HG03135 (cell line): ENCODE data around the gene SCAMP4.
A peak's percentile ranks its signal among the peaks of the same experiment; 100 is the strongest.

Experiments used
- ATAC-seq: cut with Tn5 transposase; IDR thresholded peaks from one replicate; pipeline ENCODE4 v1.9.1; 2021; ENCODE audit warnings: mild to moderate bottlenecking, moderate library complexity; ENCODE audit not compliant: unreplicated experiment

Gene SCAMP4

DNA sequence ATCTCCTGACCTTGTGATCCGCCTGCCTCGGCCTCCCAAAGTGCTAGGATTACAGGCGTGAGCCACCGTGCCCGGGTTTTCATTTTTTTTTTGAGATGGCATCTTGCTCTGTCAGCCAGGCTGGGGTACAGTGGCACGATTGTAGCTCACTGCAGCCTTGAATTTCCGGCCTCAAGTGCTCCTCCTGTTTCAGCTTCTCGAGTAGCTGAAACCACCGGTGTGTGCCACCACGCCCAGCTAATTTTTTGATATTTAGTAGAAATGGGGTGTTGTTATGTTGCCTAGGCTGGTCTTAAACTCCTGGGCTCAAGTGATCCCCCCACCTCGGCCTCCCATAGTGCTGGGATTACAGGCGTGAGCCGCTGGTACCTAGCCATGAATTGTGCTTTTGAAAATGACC, 5.9 kb downstream of the SCAMP4 start:
- ATAC-seq = no peak

DNA sequence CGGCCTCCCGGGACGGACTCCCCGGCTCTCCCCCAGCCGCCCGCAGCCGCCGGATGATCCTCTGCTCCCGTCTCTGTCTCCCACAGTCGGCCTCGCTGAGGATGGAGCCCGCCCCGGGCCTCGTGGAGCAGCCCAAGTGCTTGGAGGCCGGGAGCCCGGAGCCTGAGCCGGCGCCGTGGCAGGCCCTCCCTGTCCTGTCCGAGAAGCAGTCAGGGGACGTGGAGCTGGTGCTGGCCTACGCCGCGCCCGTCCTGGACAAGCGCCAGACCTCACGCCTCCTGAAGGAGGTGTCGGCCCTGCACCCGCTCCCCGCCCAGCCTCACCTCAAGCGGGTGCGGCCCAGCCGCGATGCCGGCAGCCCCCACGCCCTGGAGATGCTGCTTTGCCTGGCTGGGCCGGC, 6.8 kb downstream of the SCAMP4 start:
- no peak for ATAC-seq

DNA sequence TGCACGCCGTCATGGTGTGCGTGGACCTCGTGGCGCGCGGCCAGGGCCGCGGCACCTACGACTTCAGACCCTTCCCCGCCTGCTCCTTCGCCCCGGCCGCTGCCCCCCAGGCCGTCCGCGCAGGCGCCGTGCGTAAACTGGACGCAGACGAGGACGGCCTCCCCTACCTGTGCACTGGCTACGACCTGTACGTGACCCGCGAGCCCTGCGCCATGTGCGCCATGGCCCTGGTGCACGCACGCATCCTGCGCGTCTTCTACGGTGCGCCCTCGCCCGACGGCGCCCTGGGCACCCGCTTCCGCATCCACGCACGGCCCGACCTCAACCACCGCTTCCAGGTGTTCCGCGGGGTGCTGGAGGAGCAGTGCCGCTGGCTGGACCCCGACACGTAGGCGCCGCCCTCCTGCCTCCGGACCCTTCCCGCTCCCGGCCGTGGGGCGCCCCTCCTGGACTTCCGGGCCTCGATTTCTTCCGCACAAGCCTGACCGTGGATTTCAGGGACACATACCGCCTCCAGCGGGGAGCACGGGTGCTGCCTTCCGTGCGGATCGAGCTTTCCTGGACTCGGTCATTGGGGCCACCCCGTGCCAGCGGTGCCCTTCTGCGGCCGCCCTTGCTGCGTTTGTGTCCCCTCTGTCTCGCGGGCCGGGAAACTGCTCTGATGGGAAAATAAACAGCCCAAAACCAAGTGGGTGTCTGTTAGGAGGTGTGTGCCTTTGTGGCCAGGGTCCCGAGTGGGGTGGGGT, 7.7 kb downstream of the SCAMP4 start:
- no peak for ATAC-seq

DNA sequence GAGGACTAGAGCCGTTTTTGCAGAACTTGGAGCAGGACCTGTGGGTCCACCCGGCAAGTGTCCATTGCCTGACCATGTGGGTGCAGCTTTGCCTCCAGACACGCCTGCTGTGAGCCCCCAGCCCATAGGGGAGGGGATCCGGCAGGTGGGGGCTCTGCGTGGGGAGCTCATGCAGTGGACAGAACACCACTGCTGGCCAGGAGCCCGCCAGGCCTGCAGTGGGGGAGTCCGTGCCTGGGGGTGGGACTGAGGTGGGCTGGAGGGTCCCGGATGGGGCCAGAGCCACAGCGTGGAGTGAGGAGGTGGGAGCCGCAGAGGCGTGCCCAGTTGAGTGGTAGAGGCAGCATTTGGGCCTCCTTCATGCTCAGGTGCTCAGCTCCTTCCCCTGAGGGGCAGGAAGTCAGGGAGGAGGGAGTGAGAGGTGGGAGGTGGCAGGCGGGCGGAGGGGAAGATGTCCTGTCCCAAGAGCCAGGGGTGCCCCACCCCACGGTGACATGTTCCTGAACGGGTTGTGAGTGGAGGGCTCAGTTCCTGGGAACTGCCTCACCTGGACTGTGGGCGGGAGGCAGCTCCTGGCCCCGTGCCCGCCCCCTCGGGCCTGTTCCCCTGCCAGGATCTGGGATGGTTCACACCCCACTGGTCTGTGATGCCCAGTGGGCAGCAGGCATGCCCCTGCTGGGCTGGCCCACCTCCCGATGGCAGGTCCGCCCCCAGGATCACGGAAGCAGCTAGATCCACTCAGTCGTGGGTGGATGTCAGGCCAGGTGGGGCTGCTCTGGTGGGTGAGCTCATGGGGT, 8.8 kb downstream of the SCAMP4 start:
- ATAC-seq = no peak

DNA sequence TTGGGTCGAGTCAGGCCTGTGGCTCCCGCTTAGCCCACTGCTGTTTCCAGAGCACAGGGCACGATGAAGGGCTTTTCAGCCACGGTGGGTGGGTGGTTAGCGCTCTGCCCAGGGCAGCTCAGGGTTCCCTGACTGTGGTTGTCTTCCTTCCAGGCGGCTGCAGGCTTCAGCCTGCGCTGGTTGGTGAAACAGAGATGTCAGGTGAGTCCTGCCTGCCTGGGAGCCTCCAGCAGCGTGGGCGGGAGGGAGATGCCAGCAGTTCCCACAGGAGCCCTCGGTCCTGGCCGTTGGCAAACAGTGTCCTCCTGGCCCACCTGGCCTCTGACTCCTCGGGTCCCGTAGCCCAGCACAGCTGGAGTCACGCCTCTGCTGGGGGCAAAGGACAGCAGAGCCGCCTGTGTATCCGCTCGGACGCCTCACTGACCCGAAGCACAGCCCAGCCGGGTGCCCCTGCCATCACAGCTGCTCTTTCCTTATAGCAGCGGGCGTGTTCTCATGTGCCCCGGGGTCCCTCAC, 9.7 kb downstream of the SCAMP4 start:
- ATAC-seq = no peak

DNA sequence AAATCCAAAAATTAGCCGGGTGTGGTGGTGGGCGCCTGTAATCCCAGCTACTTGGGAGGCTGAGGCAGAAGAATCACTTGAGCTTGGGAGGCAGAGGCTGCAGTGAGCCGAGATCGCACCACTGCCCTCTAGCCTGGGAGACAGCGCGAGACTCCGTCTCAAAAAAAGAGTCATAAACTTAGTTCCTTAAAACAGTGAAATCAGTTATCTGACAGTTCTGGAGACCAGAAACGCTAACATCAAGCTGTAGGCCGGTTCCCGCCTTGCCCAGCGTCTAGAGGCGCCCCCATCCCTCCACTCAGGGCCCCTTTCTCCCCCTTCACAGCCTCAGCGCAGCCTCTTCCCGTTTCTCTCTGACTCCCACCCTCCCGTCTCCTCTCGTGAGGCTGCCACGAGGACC, 11.9 kb downstream of the SCAMP4 start:
- no peak for ATAC-seq

DNA sequence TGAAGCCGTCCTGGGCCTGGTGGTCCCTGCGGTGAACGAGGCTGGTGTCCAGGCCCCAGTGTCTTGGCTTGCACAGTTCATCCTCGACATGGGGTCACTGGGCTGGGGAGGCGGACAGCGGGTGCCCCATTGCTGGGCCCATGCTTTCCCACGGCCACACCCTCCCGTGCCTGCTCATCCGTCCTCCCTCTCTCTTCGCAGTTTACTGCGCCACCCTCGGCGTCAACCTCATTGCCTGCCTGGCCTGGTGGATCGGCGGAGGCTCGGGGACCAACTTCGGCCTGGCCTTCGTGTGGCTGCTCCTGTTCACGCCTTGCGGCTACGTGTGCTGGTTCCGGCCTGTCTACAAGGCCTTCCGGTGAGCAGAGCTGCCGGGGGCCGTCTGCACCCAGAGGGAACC, 12.7 kb downstream of the SCAMP4 start:
- ATAC-seq = no peak

DNA sequence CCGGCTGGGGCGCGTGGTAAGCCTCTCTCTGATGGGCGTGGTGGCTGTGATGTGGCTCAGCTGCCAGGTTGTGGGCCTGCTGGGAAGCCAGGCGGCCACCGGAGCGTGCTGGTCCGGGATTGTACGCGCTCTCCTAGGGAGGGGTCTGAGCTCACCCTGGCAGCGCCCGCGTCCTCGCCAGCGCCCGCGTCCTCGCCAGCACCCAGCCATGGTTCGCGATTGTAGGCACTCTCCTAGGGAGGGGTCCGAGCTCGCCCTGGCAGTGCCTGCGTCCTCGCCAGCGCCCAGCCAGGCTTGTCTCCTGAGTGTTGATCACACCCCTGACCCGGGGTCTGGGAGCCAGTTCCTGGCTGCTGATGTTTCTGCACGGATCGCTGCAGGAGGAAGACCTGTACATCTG, 13.8 kb downstream of the SCAMP4 start:
- ATAC-seq = no peak

DNA sequence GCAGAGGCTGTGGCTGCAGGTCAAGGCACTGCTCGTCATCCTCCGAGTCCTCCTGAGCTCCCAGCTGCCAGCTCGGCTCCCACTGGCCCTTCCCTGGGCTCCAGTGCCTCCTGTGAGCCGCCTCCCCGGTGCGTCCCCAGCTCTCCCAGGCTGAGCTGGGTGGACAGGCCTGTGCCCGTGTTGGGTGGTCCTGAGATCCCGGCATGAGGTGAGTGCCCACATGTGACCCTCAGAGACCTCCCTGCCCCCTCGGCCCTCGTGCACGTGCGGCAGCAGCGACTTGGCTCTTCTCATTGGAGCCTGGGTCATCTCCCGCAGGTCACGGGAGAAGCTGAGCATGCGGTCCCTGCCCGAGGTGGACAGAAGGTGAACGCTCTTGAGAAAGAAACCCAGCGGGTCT, 15.4 kb downstream of the SCAMP4 start:
- no peak for ATAC-seq

DNA sequence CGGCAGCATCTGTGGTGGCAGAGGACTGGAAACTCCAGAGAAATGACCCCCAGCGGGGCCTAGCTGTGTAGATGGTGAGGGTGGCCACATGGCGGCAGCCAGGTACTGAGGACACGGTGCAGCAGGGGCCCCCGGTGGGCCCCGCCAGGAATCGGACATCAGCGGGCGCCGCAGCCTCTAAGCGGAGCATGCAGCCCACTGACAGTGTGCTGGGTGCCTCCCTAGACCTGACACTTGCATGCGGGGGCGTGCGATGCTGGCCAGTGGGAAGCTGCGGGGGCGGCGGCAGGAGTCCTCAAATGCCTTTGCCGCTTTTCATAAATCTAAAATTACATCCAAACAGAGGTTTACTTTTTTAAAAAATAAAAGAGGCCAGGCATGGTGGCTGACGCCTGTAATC, 16.1 kb downstream of the SCAMP4 start:
- no peak for ATAC-seq

DNA sequence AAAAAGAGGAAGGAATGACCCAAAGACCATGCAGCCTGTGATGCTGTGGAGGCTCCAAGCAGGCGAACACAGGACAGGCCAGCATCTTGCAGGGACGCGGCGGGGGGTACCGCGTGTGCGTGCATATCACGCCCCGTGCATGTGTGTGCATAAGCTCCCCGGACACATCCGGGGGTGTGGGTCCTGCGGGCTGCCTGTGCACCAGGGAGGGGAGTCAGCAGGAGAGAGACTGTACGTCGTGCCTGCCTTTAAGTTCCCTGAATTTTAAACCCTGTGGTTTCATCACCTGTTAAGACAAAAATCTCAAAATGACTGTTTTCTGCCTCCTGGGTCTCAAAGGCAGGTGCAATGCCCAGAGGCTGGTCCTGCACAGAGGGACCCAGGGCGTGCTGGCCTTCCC, 16.6 kb downstream of the SCAMP4 start:
- ATAC-seq = no peak

DNA sequence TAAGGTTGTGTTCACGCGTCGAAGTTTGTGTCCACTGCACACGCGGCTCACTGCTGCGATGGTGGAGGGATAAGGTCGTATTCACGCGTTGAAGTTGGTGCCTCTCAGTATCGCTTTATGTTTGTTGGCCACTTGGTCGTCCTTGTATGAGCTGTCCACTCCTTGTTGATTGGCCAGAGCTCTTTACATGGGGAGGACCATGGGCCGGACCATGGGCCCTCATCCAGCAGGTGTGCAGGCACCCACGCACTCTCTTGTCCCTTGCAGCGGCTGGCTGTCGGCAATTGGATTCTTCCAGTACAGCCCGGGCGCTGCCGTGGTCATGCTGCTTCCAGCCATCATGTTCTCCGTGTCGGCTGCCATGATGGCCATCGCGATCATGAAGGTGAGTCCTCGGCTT, 17.6 kb downstream of the SCAMP4 start:
- no peak for ATAC-seq

DNA sequence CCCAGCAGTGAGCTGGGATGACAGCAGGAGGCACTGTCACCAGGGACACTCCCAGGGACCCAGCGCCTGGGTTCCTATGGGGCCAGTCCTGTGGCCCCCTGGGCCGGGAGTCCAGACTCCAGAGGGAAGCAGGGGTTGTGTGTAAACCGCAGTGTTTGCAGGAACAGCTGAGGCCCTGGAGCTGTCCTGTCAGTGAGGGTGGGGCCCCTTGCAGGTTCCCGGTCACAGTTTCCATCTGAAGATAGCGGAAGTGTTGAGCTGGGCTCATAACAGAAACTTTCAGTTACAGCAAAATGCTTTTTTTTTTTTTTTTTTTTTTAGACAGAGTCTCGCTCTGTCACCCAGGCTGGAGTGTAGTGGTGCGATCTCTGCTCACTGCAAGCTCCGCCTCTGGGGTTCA, 18.1 kb downstream of the SCAMP4 start:
- no peak for ATAC-seq

DNA sequence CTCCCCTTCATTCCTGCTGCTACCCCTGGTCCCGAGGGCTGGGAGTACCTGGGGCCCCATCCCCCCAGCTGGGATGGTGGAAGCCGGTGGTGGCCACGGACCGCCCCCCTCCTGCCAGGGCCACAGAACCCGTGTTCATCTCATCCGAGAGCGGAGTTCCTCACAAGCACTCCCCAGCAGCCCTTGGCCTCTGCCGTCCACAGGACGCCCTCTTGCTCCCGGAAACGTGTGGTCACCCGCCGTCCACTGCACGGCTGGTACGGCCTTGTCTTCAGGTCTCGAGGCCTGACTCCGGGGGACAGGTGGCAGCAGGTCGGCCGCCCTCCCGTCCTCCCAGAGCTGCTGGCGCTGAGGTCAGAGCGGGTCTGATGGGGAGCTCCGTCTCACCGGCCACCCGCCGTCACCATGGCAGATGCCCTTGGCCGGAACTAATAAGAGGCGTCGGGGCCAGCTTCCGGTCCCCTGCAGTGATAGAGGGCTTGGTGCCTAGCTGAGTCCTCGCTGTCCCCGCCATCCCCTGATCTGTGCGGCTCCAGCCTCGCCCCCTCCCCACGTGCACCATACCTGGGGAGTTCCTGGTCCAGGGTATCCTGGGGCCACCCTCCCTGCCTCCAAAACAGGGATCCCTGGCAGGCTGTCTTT, 19.2 kb downstream of the SCAMP4 start:
- ATAC-seq = no peak

DNA sequence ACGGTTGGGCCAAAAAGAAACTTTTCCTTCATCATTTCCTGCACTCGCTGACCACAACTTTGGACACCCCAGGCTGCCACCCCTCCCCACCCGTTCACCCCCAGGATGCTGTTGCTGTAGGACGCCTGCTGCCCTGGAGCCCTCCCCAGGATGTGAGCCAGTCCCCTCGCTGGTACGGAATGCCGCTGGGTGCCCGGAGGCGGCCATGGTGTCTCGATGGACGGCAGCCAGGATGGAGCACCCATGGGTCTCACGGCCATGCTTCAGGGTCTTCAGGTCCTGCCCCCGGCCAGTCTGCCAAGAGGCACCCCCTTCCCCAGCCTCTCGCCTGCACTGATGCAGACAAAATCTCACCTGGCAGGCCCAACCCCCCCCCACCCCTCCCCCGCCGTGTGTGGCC, 20.3 kb downstream of the SCAMP4 start:
- no peak for ATAC-seq

DNA sequence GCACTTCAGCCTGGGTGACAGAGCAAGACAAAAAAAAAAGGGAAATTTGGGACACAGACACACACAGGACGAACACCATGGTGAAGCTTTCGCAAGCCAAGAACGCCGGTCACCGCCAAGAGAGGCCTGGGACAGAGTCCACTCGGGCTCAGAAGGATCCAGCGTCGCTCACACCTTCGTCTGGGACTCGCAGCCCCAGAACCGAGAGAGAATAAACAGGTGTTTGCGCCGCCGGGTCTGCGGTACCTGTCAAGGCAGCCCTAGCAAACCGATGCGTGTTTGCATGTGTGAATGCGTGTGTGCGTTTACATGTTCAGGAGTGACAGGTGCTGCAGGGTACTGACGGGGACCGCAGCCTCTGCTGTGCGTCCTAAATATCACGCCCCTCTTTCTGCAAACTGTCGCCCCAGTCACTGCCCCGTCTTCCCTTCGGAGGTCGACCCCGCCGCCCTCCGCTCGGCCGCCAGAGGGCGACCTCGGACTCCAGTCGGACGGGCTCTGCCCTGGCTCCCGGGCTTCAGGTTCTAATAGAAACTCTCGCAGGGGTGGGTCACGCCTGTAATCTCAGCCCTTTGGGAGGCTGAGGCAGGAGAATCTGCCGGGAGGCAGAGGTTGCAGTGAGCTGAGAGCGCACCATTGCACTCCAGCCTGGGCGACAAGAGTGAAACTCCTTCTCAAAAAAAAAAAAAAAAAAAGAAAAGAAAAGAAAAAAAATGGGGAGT, 24.0 kb downstream of the SCAMP4 start:
- peak; percentile 84 for ATAC-seq

DNA sequence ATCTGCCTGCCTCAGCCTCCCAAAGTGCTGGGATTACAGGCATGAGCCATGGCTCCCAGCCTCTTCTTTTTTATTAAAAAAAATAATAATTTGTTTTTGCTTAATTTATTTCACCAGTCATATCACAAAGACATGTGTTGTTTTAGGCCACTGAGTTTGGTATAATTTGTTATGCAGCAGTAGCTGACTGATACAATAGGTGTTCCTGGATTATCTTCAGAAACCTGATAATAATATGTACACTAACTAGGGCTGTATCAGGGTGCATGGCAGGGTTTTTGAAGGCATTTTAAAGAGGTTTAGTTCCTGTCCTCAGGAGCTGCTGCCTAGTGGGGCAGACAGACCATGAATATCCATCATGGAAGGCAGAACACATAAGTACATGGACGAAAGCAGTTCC, 26.2 kb downstream of the SCAMP4 start:
- no peak for ATAC-seq

DNA sequence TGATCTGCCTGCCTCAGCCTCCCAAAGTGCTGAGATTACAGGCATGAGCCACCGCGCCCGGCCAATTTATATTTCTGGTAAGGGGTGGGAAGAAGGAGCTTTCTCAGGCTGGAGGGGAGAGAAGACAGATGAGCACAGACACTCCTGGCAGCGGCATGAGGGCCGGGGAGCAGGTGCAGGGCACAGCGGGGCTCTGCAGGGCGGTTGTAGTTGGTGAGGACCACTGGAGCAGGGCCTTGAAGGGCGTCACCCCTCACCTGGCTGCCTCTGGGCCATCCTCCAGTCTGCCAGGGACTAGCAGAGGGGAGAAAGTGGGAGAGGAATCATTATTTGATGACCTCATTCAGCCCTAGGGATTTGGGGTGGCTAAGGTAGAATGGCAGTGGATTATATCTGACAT, 27.2 kb downstream of the SCAMP4 start:
- ATAC-seq = no peak

DNA sequence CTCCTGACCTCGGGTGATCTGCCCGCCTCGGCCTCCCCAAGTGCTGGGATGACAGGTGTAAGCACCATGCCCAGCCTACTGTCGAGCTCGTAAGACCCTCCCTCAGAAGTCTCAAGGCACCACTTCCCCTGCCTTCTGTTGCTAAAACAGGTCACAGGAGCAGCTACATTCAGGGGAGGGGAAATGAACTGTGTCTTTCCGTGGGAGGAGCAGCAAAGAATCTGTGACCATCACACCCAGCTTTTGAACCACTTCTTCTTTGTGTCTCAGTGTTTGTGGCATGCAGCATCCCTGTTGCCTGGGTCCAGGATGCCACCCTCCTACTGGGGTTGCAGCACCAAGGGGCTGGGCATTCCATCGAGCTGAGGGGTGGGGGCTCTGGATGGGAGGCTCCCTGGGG, 28.0 kb downstream of the SCAMP4 start:
- no peak for ATAC-seq

DNA sequence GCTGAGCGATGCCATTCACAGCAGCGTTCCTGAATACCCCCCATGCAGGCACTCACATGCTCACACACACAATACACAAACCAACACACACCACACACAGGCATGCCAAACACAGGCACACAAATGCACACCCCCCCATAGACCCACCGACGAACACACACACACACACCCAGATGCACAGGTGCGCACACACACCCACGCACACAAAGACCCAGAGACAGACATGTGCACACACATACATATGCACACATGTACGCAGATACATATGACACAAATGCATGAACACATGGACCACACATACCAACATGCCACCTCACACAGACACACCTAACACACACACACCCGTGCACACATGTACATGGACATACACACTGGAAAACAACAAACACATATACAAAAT, 28.7 kb downstream of the SCAMP4 start:
- no peak for ATAC-seq

DNA sequence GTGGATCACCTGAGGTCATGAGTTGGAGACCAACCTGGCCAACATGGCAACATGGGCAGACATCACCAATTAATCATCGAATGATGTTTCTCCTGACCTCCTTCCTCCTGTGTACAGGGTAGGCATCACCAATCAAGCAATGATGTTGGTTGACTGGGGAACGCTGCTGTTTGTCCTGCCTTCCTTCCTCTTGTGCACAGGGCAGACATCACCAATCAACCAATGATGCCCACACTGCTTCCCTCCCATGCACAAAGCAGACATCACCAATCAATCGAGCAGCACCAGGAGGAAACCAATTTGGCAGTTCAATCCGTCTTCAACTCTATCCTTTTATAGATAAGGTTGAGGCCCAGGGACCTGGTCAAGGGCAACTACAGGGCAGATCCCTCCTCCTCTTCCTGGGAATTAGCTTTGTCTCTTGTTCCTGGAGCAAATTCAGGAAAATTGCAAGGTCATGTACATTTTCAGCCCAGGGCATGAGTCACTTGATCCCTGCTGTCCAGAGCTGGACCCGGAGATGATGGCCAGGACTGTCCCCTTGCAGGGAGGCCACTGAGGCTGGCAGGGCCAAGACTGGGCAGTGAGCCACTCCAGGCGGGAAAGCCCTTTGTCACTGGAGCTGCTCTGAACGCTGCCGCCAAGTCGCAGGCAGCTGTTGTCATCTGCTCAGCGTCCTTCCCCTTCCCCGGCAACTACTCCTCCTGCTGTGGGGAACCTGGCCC, 30.4 kb downstream of the SCAMP4 start:
- no peak for ATAC-seq
